ENCODE measurements around the gene GJC2.

GJC2 gene

GRCh38 chr1:228101994-228102790, 47.5 kb upstream of the GJC2 start:
- Histone ChIP-seq H3K18ac (ENCODE audit: low read length) (peak overlapping the region; percentile 57), H2AFZ (ENCODE audit: low read length) (peak overlapping the region; percentile 97), H3K79me1 (ENCODE audit: low read depth, low read length) (peaks cover 27% of the 10 kb centered on the region), H3K36me3 (replicated peaks in 1 of 2; ENCODE audit: control insufficient read depth in 2 of 2, insufficient read depth in 2 of 2, low read length in 2 of 2) (peaks cover 45 to 71% of the 10 kb centered on the region in 2 donors), H3K4me2 (ENCODE audit: insufficient read depth, low read length, poor library complexity, severe bottlenecking) (peak overlapping the region; percentile 96), H3K4me3 (ENCODE audit: low read length in 2 of 2) (peak overlapping the region; percentile 89 to 99), H2BK5ac (ENCODE audit: low read length) (no peak overlapping the region), H3K4me1 (ENCODE audit: control insufficient read depth in 2 of 2, insufficient read depth in 1 of 2, low read depth in 1 of 2, low read length in 2 of 2) (peaks cover 0 to 5% of the 10 kb centered on the region in 2 donors), H3K4ac (ENCODE audit: low read length) (no peak overlapping the region), H3K27me3 (ENCODE audit: control insufficient read depth in 3 of 3, insufficient read depth in 3 of 3, low read depth in 1 of 3, low read length in 3 of 3) (no peaks in the 10 kb centered on the region), H2BK120ac (ENCODE audit: low read depth, low read length) (no peak overlapping the region), H4K8ac (ENCODE audit: low read depth, low read length) (no peak overlapping the region), H2BK12ac (ENCODE audit: low read length) (no peak overlapping the region), H4K91ac (ENCODE audit: low read depth, low read length, poor library complexity) (peak overlapping the region; percentile 30), H2BK15ac (ENCODE audit: low read length) (no peak overlapping the region), H3K23ac (ENCODE audit: low read depth, low read length, poor library complexity) (peak overlapping the region; percentile 65), H3K14ac (ENCODE audit: low read length) (peak overlapping the region; percentile 71), H3K9ac (ENCODE audit: low read depth, low read length, poor library complexity) (peak overlapping the region; percentile 95), H3K9me3 (replicated peaks in 1 of 2; ENCODE audit: control insufficient read depth in 2 of 2, insufficient read depth in 1 of 2, low read depth in 1 of 2, low read length in 2 of 2) (no peaks in the 10 kb centered on the region), H2AK5ac (ENCODE audit: low read depth, low read length) (peak overlapping the region; percentile 97), H3K27ac (replicated peaks; ENCODE audit: low read length) (no peak overlapping the region)
- no peak for DNase-seq (ENCODE audit: low spot score)
- no CpG with 5 or more reads among the region's 73 CpGs for WGBS, 2 donors (ENCODE audit: extremely low coverage in 2 of 2, insufficient read length in 2 of 2, insufficient replicate concordance in 1 of 2)

- H2BK5ac ChIP-seq (ENCODE audit: low read length): no peak within 1 kb of the TSS
- peak within 1 kb of the TSS; percentile 84 for H3K4ac ChIP-seq (ENCODE audit: low read length)
- H2AFZ ChIP-seq (ENCODE audit: low read length): peak within 1 kb of the TSS; percentile 97
- peak within 1 kb of the TSS; percentile 96 for H3K4me2 ChIP-seq (ENCODE audit: insufficient read depth, low read length, poor library complexity, severe bottlenecking)
- peak within 1 kb of the TSS; percentile 95 for H3K9ac ChIP-seq (ENCODE audit: low read depth, low read length, poor library complexity)
- H3K79me1 ChIP-seq (ENCODE audit: low read depth, low read length): peaks cover 29% of the 10 kb centered on the region
- H2BK15ac ChIP-seq (ENCODE audit: low read length): no peak within 1 kb of the TSS
- peaks cover 43 to 71% of the 10 kb centered on the region in 2 donors for H3K36me3 ChIP-seq (replicated peaks in 1 of 2; ENCODE audit: control insufficient read depth in 2 of 2, insufficient read depth in 2 of 2, low read length in 2 of 2)
- H2AK5ac ChIP-seq (ENCODE audit: low read depth, low read length): peak within 1 kb of the TSS; percentile 97
- H3K9me3 ChIP-seq (replicated peaks in 1 of 2; ENCODE audit: control insufficient read depth in 2 of 2, insufficient read depth in 1 of 2, low read depth in 1 of 2, low read length in 2 of 2): no peaks in the 10 kb centered on the region
- peak within 1 kb of the TSS; percentile 71 for H3K14ac ChIP-seq (ENCODE audit: low read length)
- peaks cover 0 to 5% of the 10 kb centered on the region in 2 donors for H3K4me1 ChIP-seq (ENCODE audit: control insufficient read depth in 2 of 2, insufficient read depth in 1 of 2, low read depth in 1 of 2, low read length in 2 of 2)
- H3K18ac ChIP-seq (ENCODE audit: low read length): peak within 1 kb of the TSS; percentile 94
- DNase-seq (ENCODE audit: low spot score): peak; percentile 95
- H3K27me3 ChIP-seq (ENCODE audit: control insufficient read depth in 3 of 3, insufficient read depth in 3 of 3, low read depth in 1 of 3, low read length in 3 of 3): no peaks in the 10 kb centered on the region
- H3K4me3 ChIP-seq (ENCODE audit: low read length in 2 of 2): peak within 1 kb of the TSS; percentile 89 to 99
- no peak within 1 kb of the TSS for H2BK120ac ChIP-seq (ENCODE audit: low read depth, low read length)
- H4K91ac ChIP-seq (ENCODE audit: low read depth, low read length, poor library complexity): peak within 1 kb of the TSS; percentile 30
- WGBS, 2 donors (ENCODE audit: extremely low coverage in 2 of 2, insufficient read length in 2 of 2, insufficient replicate concordance in 1 of 2): no CpG with 5 or more reads among the region's 104 CpGs
- no peak within 1 kb of the TSS for H2BK12ac ChIP-seq (ENCODE audit: low read length)
- H3K27ac ChIP-seq (replicated peaks; ENCODE audit: low read length): peak within 1 kb of the TSS; percentile 58
- peak within 1 kb of the TSS; percentile 96 for H3K23ac ChIP-seq (ENCODE audit: low read depth, low read length, poor library complexity)
- no peak within 1 kb of the TSS for H4K8ac ChIP-seq (ENCODE audit: low read depth, low read length)
Observed at GRCh38 chr1:228102791-228103620, 46.7 kb upstream of the GJC2 start, which contains the start of gene C1orf35. Gene C1orf35 (minus strand): TSS chr1:228103325. CDS start chr1:228103227, 98 bp downstream.

- no peaks in the 10 kb centered on the region for H3K9me3 ChIP-seq (replicated peaks in 1 of 2; ENCODE audit: control insufficient read depth in 2 of 2, insufficient read depth in 1 of 2, low read depth in 1 of 2, low read length in 2 of 2)
Observed at GRCh38 chr1:228104526-228105269, 45.0 kb upstream of the GJC2 start.

More at GRCh38 chr1:228104526-228105269, 45.0 kb upstream of the GJC2 start:
- Histone ChIP-seq H4K91ac (ENCODE audit: low read depth, low read length, poor library complexity) (no peak overlapping the region), H3K36me3 (replicated peaks in 1 of 2; ENCODE audit: control insufficient read depth in 2 of 2, insufficient read depth in 2 of 2, low read length in 2 of 2) (peaks cover 28 to 54% of the 10 kb centered on the region in 2 donors), H3K4me2 (ENCODE audit: insufficient read depth, low read length, poor library complexity, severe bottlenecking) (no peak overlapping the region), H3K27me3 (ENCODE audit: control insufficient read depth in 3 of 3, insufficient read depth in 3 of 3, low read depth in 1 of 3, low read length in 3 of 3) (peaks cover 0 to 2% (median 0%) of the 10 kb centered on the region in 3 experiments), H3K18ac (ENCODE audit: low read length) (no peak overlapping the region), H3K4me1 (ENCODE audit: control insufficient read depth in 2 of 2, insufficient read depth in 1 of 2, low read depth in 1 of 2, low read length in 2 of 2) (peaks cover 6 to 13% of the 10 kb centered on the region in 2 donors), H2BK5ac (ENCODE audit: low read length) (no peak overlapping the region), H2BK12ac (ENCODE audit: low read length) (peak overlapping the region; percentile 4), H3K27ac (replicated peaks; ENCODE audit: low read length) (no peak overlapping the region), H2AK5ac (ENCODE audit: low read depth, low read length) (no peak overlapping the region), H3K4ac (ENCODE audit: low read length) (no peak overlapping the region), H2AFZ (ENCODE audit: low read length) (no peak overlapping the region), H2BK120ac (ENCODE audit: low read depth, low read length) (no peak overlapping the region), H4K8ac (ENCODE audit: low read depth, low read length) (no peak overlapping the region), H2BK15ac (ENCODE audit: low read length) (no peak overlapping the region), H3K9ac (ENCODE audit: low read depth, low read length, poor library complexity) (peak overlapping the region; percentile 53), H3K23ac (ENCODE audit: low read depth, low read length, poor library complexity) (no peak overlapping the region), H3K4me3 (ENCODE audit: low read length in 2 of 2) (peak overlapping the region in 1 of 2 donors; percentile 58), H3K79me1 (ENCODE audit: low read depth, low read length) (peaks cover 29% of the 10 kb centered on the region), H3K14ac (ENCODE audit: low read length) (no peak overlapping the region)
- no CpG with 5 or more reads among the region's 7 CpGs for WGBS, 2 donors (ENCODE audit: extremely low coverage in 2 of 2, insufficient read length in 2 of 2, insufficient replicate concordance in 1 of 2)
- DNase-seq (ENCODE audit: low spot score): no peak
